GM18526 (cell line): ENCODE results near the gene HEATR1.

Source experiments
- POLR2A ChIP-seq: IDR thresholded peaks from 3 replicates; pipeline ENCODE4 v1.6.1; 2011; ENCODE audit not compliant: insufficient read length; ENCODE audit errors: extremely low read depth

HEATR1 gene

GRCh38 chr1:236556606-236557005, 47.7 kb downstream of the HEATR1 start:
- TF ChIP-seq POLR2A, result no peak

GRCh38 chr1:236553370-236553769, 50.9 kb downstream of the HEATR1 start:
- no peak for TF ChIP-seq POLR2A

DNA sequence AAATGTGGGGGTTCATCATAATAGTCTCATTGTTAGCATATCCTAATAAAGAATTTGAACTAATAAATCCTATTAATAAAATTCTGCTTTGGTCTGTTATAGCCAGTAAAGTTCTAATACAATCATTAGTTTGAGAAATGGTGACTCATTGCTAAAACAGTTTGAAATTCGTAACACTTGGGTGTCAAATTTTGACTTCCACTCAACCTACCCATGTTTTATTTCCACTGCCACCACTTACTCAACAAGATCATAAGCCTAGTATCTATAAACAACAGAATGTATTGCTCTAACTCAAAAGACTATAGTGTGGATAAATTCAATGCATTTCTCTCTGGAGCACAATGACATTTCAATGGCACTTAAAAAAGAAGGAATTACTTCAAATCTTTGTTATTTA, 51.4 kb downstream of the HEATR1 start:
- no peak for TF ChIP-seq POLR2A

- no peak for TF ChIP-seq POLR2A
Observed at GRCh38 chr1:236552096-236552495, 52.2 kb downstream of the HEATR1 start.

GRCh38 chr1:236550961-236551851, 53.1 kb downstream of the HEATR1 start:
- no peak for TF ChIP-seq POLR2A

DNA sequence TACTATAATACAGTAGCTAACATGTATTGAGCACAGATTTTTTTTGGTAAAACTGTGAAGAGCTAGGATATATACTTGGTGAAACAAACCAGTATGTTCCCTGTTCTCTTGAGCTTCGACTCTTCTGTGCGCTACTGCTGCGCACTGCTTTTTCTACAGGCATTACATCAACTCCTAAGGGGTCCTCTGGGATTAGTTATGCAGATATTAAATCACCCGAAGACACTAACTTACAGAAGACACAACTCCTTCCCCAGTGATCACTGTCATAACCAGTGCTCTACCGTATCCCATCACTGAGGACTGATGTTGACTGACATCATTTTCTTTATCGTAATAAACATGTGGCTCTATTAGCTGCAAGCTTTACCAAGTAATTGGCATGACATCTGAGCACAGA, 55.9 kb downstream of the HEATR1 start:
- no peak for TF ChIP-seq POLR2A

DNA sequence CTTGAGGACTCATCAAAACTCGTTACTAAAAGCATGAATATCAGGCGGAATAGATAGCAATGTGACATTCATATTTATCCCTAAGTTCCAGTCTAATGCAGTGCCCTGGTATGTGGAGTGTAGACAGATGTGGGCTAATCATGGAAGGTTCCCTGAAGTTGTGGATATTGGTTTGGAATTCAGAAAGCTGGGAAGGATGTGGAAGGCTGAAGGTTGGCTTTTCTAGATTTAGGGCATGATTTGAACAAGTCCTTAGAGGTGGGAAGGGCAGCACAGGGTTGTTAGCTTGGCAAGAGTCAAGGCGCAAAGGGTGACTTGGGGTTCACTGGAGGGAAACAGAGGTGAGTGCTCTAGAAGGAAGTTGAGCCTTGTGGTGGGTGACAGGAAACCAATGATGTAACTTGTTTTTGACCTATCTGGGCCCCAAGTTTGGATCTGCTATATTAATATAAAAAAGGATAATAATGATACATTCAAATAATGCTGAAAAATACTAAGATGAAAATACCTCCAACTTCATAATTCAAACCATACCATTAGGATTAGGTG, 58.6 kb downstream of the HEATR1 start:
- no peak for TF ChIP-seq POLR2A

DNA sequence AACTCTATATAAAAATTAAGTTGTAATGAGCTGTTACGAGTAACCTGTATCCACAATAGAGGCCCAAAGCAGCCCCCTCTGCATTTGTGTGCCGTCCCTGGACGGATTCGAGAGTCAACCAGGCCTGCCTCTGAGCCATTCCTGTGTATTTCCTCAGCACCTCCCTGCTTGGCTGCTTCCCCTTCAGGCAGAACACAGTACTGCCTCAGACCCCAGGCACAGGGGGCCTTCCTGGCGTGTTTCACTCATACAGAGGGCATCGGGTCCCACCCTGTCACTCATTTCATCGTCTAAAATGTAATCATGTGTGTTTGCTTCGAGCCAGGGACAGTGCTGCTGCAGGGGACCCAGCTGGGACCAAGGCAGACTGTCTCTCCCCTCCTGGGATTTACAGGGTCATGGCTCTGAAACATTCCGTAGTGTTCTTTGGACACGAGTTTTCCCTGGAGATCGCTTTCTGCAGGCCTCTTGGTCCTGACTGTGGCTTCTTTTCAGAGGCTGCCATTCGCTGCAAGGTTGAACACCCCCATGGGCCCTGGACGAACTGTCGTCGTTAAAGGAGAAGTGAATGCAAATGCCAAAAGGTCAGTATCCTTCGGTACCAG, 61.1 kb downstream of the HEATR1 start:
- TF ChIP-seq POLR2A, result no peak

DNA sequence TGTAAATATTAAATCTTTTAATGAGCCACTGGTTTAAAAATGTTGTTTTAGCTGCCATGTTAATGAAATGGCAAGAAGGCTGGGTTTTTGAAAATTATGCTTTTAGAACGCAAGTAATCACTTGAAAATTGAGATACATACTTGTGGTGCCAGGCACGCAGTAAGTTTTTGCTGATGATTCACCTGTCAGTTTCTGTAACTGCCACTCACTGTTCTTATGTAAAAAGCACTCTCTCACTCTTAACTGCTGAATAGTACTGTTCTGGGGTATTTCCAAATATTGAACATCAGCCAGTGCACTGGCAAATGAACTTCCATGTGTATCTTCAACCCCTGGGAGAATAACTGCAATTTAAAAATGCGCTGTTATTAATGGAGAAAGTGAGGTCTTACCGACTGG, 62.6 kb downstream of the HEATR1 start:
- TF ChIP-seq POLR2A, result no peak

DNA sequence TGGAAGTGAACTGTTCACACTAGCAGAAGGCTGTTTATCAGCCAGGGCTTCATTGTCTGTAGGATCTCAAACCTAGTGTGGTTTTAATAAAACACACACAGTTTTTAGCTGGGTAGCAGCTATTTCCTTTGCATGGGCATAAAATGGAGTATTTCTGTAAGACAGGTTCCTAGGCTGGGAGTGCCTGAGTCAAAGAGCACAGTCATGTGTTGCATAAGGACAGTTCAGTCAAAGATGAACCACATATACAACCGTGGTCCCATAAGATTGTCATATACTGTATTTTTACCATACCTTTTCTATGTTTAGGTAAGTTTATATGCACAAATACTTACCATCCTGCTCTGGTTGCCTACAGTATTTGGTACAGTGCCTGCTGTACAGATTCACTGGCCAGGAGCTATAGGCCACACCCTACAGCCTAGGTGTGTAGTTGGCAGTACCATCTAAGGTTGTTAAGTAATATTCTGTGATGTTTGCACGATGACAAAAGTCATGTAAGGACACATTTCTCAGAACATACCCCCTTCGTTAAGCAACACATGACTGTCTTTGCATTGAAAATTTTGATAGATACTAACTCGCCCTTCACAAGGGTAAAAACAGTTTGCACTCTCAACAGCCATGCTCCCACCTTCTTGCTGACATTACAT, 63.4 kb downstream of the HEATR1 start:
- no peak for TF ChIP-seq POLR2A

DNA sequence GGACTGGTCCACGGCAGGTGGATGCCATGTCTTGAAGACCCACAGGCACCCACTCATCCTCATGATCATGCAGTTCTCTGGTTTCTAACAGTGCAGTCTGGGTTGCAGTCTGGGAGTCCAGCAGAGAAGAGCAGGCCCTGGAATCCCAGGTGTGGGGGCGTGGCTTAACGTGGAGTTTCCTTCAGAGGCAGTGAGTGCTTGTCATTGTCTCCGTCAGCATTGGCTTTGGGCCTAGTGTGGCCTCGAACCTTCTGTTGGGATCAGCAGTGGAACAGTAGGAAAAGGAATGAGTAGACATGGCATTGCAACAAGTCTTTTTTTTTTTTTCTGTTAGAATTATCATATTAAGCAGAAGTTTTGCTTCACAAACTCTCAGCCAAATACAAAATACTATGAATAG, 67.8 kb downstream of the HEATR1 start:
- no peak for TF ChIP-seq POLR2A

DNA sequence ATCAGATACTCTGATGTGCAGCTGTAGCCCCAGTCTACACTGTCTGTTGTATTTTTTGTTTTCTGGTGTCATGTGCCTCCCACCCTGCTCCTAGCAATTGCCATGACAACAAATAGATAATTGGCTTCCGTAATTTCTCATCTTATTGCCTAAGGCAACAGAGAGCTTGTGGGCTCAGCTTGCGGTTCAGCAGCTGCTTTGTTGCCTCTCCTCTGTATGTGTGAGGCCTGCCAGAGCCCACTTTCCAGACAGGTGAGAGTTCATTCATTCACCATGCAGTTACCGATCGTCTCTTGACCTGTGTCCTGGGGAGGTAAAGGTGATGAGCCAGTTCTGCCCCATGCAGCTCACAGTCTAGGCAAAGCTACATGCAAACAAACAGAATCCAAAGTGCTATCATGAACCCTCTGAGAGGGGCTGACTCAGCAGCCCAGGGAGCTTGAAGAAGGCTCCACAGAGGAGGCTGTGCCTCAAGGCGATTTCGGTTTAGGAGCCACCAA, 68.6 kb downstream of the HEATR1 start:
- no peak for TF ChIP-seq POLR2A

GRCh38 chr1:236535190-236535589, 69.1 kb downstream of the HEATR1 start:
- no peak for TF ChIP-seq POLR2A

GRCh38 chr1:236534151-236534651, 70.1 kb downstream of the HEATR1 start:
- no peak for TF ChIP-seq POLR2A

DNA sequence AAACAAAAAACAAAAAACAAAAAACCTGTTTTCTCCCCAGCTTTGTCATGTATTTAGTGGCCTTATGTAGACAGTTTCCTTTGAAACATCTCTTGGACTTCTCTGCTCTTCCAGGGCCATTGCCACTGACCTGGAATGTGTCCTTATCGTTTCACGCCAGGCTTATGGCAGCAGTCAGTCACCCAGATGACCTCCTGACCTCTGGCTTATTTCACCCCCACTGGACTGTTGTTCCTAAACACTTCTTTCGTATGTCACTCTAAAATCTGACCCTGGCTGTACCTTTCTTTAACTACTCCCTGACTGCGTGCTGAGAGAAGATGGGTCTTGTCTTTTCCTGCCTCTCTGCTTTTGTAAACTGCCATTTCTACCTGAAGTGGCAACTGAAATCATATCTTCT, 71.5 kb downstream of the HEATR1 start:
- TF ChIP-seq POLR2A, result no peak

DNA sequence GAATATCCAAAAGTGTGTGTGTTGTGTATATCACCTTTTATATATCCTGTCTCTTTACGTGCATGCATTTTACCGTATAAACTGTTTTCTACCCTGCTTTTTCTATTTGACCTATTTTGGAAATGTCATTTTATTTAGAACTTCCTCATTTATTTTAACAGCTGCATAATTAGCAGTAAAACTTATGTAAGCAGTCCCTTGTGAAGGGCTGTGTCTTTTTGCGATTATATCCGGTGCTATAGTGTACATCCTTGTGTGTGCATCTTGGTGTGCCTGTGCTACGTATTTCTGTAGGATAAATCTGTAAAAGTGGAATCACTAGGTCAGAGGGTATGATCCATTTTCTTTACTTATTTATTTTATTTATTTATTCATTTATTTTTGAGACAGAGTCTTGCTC, 73.4 kb downstream of the HEATR1 start:
- no peak for TF ChIP-seq POLR2A

DNA sequence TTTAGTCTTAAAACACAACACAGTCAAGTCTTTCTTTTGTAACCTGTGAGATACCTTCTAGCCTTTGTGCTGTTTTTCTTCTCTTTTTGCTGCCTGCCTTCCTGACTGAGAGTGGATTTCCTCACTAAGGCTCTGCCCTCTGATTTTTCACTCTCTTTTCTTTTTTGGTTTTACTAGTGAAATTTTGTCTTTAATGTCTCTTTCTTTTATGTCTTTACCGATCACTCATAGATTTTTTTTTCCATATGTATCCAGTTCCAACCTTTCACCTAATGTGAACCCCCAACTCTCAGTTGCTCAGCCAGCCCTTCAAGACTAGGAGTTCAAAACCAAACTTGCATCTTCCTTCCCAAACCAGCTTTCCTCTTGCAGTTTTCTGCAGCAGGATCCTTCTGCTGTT, 74.0 kb downstream of the HEATR1 start:
- TF ChIP-seq POLR2A, result no peak
